Measurements from ENCODE around the gene RNLS.

The RNLS gene

GRCh38 chr10:88245974-88246511 lies 337.1 kb downstream of the RNLS start:
- Mint-ChIP-seq H3K4me1 (peaks cover 49% of the 10 kb centered on the region), H3K36me3 (ENCODE audit: low read depth) (no peaks in the 10 kb centered on the region), H3K4me3 (peak overlapping the region in 2 of 3 experiments; percentile 31 to 34), H3K27ac (peak overlapping the region; percentile 55 to 76 (median 66)), H3K9me3 (no peaks in the 10 kb centered on the region), H3K27me3 (ENCODE audit: low read depth) (peaks cover 4% of the 10 kb centered on the region)
- TF ChIP-seq CTCF (IDR thresholded peaks at IDR 0.05; ENCODE audit: unreplicated experiment in 3 of 3) = no peak

- no peaks in the 10 kb centered on the region for H3K9me3 Mint-ChIP-seq
- H3K27ac Mint-ChIP-seq = peak overlapping the region in 2 of 3 experiments; percentile 66 to 76
- H3K4me3 Mint-ChIP-seq = no peak overlapping the region
- H3K27me3 Mint-ChIP-seq (ENCODE audit: low read depth) = peaks cover 4% of the 10 kb centered on the region
- peaks cover 49% of the 10 kb centered on the region for H3K4me1 Mint-ChIP-seq
- no peak for TF ChIP-seq CTCF (IDR thresholded peaks at IDR 0.05; ENCODE audit: unreplicated experiment in 3 of 3)
- H3K36me3 Mint-ChIP-seq (ENCODE audit: low read depth) = no peaks in the 10 kb centered on the region
These were observed 338.1 kb downstream of the RNLS start for GRCh38 chr10:88244781-88245625.

- peaks cover 50% of the 10 kb centered on the region for H3K4me1 Mint-ChIP-seq
- peak overlapping the region in 1 of 3 experiments; percentile 7 for H3K4me3 Mint-ChIP-seq
- TF ChIP-seq CTCF (IDR thresholded peaks at IDR 0.05; ENCODE audit: unreplicated experiment in 3 of 3) = no peak
- H3K36me3 Mint-ChIP-seq (ENCODE audit: low read depth) = no peaks in the 10 kb centered on the region
- H3K9me3 Mint-ChIP-seq = no peaks in the 10 kb centered on the region
- H3K27ac Mint-ChIP-seq = peak overlapping the region; percentile 66 to 80 (median 78)
- peaks cover 4% of the 10 kb centered on the region for H3K27me3 Mint-ChIP-seq (ENCODE audit: low read depth)
These were observed 339.0 kb downstream of the RNLS start for GRCh38 chr10:88243836-88244730.

- Mint-ChIP-seq H3K4me1 (peaks cover 57% of the 10 kb centered on the region), H3K9me3 (no peaks in the 10 kb centered on the region), H3K36me3 (ENCODE audit: low read depth) (no peaks in the 10 kb centered on the region), H3K27ac (peak overlapping the region; percentile 66 to 80 (median 78)), H3K27me3 (ENCODE audit: low read depth) (peaks cover 4% of the 10 kb centered on the region), H3K4me3 (peak overlapping the region in 1 of 3 experiments; percentile 7)
- no peak for TF ChIP-seq CTCF (IDR thresholded peaks at IDR 0.05; ENCODE audit: unreplicated experiment in 3 of 3)
These were observed 339.8 kb downstream of the RNLS start for GRCh38 chr10:88243202-88243744.

- Mint-ChIP-seq H3K4me1 (peaks cover 57% of the 10 kb centered on the region), H3K4me3 (no peak overlapping the region), H3K36me3 (ENCODE audit: low read depth) (no peaks in the 10 kb centered on the region), H3K27me3 (ENCODE audit: low read depth) (peaks cover 4% of the 10 kb centered on the region), H3K27ac (no peak overlapping the region), H3K9me3 (no peaks in the 10 kb centered on the region)
- TF ChIP-seq CTCF (IDR thresholded peaks at IDR 0.05; ENCODE audit: unreplicated experiment in 3 of 3) = no peak
These were observed 341.6 kb downstream of the RNLS start for GRCh38 chr10:88241501-88241900.

Measured in nephron (organoid).